ENCODE results near the gene SCUBE2. TPM values are rescaled to one million over a fixed set of nuclear protein-coding genes. Genes with fewer than 3 reads are reported as not detected.
"Not testable (repeated sequence)": the region's sequence is repeated elsewhere in the genome, so short reads cannot be mapped to it uniquely, and the experiment has no call there.

SCUBE2 gene
- total and polyA plus RNA-seq, 2 donors (not counting 1 experiment from before 2014, with no cell fraction given), result not detected

DNA sequence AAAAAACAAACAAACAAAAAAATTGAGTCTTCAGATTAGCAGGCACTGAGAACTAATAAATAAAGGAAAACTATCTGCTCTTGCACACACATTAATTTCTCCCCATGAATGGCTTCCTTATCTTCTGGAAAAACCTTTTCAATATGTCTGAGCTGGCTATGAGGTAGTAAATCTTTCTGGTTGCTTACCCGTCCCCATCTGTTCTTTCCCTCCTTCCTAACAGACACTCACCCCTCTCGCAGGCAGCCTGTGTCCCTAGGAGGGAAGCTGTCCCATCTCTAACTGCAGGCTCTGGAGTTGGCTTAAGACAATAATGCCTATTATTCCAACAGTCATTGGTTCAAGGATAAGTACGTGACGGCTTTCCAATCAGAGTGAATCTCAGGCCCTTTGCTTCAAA, 8.2 kb upstream of the SCUBE2 start:
- 80% methylated on average over 1 of the region's 4 CpGs for WGBS (ENCODE audit: insufficient coverage)
- peaks cover 0 to 10% (median 4%) of the 10 kb centered on the region in 4 experiments for H3K27me3 ChIP-seq (replicated peaks in 1 of 4; ENCODE audit: control extremely low read depth in 1 of 4, control insufficient read depth in 3 of 4, insufficient read depth in 4 of 4, low read length in 3 of 4)
- H3K27ac ChIP-seq (ENCODE audit: low read length in 2 of 2), result no peak overlapping the region
- no peaks in the 10 kb centered on the region for H3K9me3 Mint-ChIP-seq (ENCODE audit: insufficient read depth)
- ChIA-PET POLR2A (no interaction called here), CTCF (no interaction called here)
- no peak overlapping the region for H3K9ac ChIP-seq (ENCODE audit: low read length)
- no peaks in the 10 kb centered on the region for H3K9me3 ChIP-seq (ENCODE audit: control extremely low read depth in 1 of 3, control insufficient read depth in 2 of 3, insufficient read depth in 1 of 3, low read length in 2 of 3)
- no peaks in the 10 kb centered on the region for H3K36me3 ChIP-seq (replicated peaks in 1 of 2; ENCODE audit: control extremely low read depth in 1 of 2, control insufficient read depth in 1 of 2, extremely low read depth in 1 of 2, insufficient read depth in 2 of 2, low read length in 1 of 2)
- no peak for ATAC-seq (ENCODE audit: low read depth)
- no peak overlapping the region for H3K4me2 ChIP-seq (replicated peaks; ENCODE audit: low read depth, low read length, poor library complexity, severe bottlenecking)
- H3K4me1 Mint-ChIP-seq, result no peaks in the 10 kb centered on the region
- H4K20me1 ChIP-seq (ENCODE audit: control insufficient read depth, insufficient read depth, low read length, poor library complexity, severe bottlenecking), result no peaks in the 10 kb centered on the region
- H3K27ac Mint-ChIP-seq, result no peak overlapping the region
- H3K27me3 Mint-ChIP-seq, result peaks cover 47% of the 10 kb centered on the region
- no peaks in the 10 kb centered on the region for H3K79me2 ChIP-seq (ENCODE audit: control insufficient read depth, insufficient read depth, low read length)
- H2AFZ ChIP-seq (ENCODE audit: insufficient read depth, low read depth, low read length, poor library complexity, severe bottlenecking), result no peak overlapping the region
- no peak for DNase-seq
- TF ChIP-seq EZH2 (IDR thresholded peaks at IDR 0.05; ENCODE audit: borderline replicate concordance, insufficient read depth, low read depth, low read length, poor library complexity, severe bottlenecking), result no peak
- TF ChIP-seq CTCF (IDR thresholded peaks at IDR 0.05), result no peak
- H3K4me3 ChIP-seq (ENCODE audit: control extremely low read depth in 1 of 5, extremely low read depth in 1 of 5, insufficient read depth in 1 of 5, low read depth in 2 of 5, low read length in 4 of 5), result no peak overlapping the region
- H3K4me1 ChIP-seq (ENCODE audit: control insufficient read depth in 2 of 2, insufficient read depth in 2 of 2, low read length in 2 of 2), result no peaks in the 10 kb centered on the region
- no peak overlapping the region for H3K4me3 Mint-ChIP-seq
- intact Hi-C loops (cut with micrococcal nuclease), result no loop called here

DNA sequence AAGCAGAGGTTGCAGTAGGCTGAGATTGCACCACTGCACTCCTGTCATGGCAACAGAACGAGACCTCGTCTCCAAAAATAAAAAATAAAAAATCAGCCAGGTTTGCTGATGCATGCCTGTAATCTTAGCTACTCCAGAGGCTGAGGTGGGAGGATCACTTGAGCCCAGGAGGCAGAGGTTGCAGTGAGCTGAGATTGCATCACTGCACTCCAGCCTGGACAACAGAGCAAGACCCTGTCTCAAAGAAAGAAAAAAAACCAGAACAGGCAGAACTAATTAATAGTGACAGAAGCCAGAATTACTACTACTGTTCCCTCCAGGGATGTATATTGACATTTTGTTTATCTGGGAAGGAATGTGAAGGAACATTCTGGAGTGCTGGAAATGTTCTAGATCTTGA, 7.1 kb upstream of the SCUBE2 start:
- H4K20me1 ChIP-seq (ENCODE audit: control insufficient read depth, insufficient read depth, low read length, poor library complexity, severe bottlenecking); POLR2A ChIA-PET; H3K27me3 ChIP-seq (replicated peaks in 1 of 4; ENCODE audit: control extremely low read depth in 1 of 4, control insufficient read depth in 3 of 4, insufficient read depth in 4 of 4, low read length in 3 of 4); CTCF ChIA-PET; H3K4me3 ChIP-seq (ENCODE audit: control extremely low read depth in 1 of 5, extremely low read depth in 1 of 5, insufficient read depth in 1 of 5, low read depth in 2 of 5, low read length in 4 of 5); H3K4me3 Mint-ChIP-seq; H3K9ac ChIP-seq (ENCODE audit: low read length); H3K27ac ChIP-seq (ENCODE audit: low read length in 2 of 2); H2AFZ ChIP-seq (ENCODE audit: insufficient read depth, low read depth, low read length, poor library complexity, severe bottlenecking); H3K79me2 ChIP-seq (ENCODE audit: control insufficient read depth, insufficient read depth, low read length); H3K9me3 Mint-ChIP-seq (ENCODE audit: insufficient read depth); H3K27ac Mint-ChIP-seq; DNase-seq; intact Hi-C loops (cut with micrococcal nuclease); H3K36me3 ChIP-seq (replicated peaks in 1 of 2; ENCODE audit: control extremely low read depth in 1 of 2, control insufficient read depth in 1 of 2, extremely low read depth in 1 of 2, insufficient read depth in 2 of 2, low read length in 1 of 2); H3K4me1 Mint-ChIP-seq; H3K9me3 ChIP-seq (ENCODE audit: control extremely low read depth in 1 of 3, control insufficient read depth in 2 of 3, insufficient read depth in 1 of 3, low read length in 2 of 3); H3K4me1 ChIP-seq (ENCODE audit: control insufficient read depth in 2 of 2, insufficient read depth in 2 of 2, low read length in 2 of 2); H3K4me2 ChIP-seq (replicated peaks; ENCODE audit: low read depth, low read length, poor library complexity, severe bottlenecking); ATAC-seq (ENCODE audit: low read depth): not testable (repeated sequence)
- 100% methylated on average over 2 of the region's 2 CpGs for WGBS (ENCODE audit: insufficient coverage)
- peaks cover 49% of the 10 kb centered on the region for H3K27me3 Mint-ChIP-seq

- H3K9me3 ChIP-seq (ENCODE audit: control extremely low read depth in 1 of 3, control insufficient read depth in 2 of 3, insufficient read depth in 1 of 3, low read length in 2 of 3); POLR2A ChIA-PET; intact Hi-C loops (cut with micrococcal nuclease); H3K4me1 ChIP-seq (ENCODE audit: control insufficient read depth in 2 of 2, insufficient read depth in 2 of 2, low read length in 2 of 2); H3K36me3 ChIP-seq (replicated peaks in 1 of 2; ENCODE audit: control extremely low read depth in 1 of 2, control insufficient read depth in 1 of 2, extremely low read depth in 1 of 2, insufficient read depth in 2 of 2, low read length in 1 of 2); H3K9ac ChIP-seq (ENCODE audit: low read length); H3K9me3 Mint-ChIP-seq (ENCODE audit: insufficient read depth); H3K79me2 ChIP-seq (ENCODE audit: control insufficient read depth, insufficient read depth, low read length); H3K4me3 ChIP-seq (ENCODE audit: control extremely low read depth in 1 of 5, extremely low read depth in 1 of 5, insufficient read depth in 1 of 5, low read depth in 2 of 5, low read length in 4 of 5); H2AFZ ChIP-seq (ENCODE audit: insufficient read depth, low read depth, low read length, poor library complexity, severe bottlenecking); DNase-seq; H3K4me1 Mint-ChIP-seq; ATAC-seq (ENCODE audit: low read depth); H3K4me2 ChIP-seq (replicated peaks; ENCODE audit: low read depth, low read length, poor library complexity, severe bottlenecking); H4K20me1 ChIP-seq (ENCODE audit: control insufficient read depth, insufficient read depth, low read length, poor library complexity, severe bottlenecking); H3K4me3 Mint-ChIP-seq; CTCF ChIA-PET; H3K27ac ChIP-seq (ENCODE audit: low read length in 2 of 2); H3K27ac Mint-ChIP-seq: not testable (repeated sequence)
- WGBS (ENCODE audit: insufficient coverage), result 96% methylated on average over 21 of the region's 23 CpGs
- H3K27me3 ChIP-seq (replicated peaks in 1 of 4; ENCODE audit: control extremely low read depth in 1 of 4, control insufficient read depth in 3 of 4, insufficient read depth in 4 of 4, low read length in 3 of 4), result peaks cover 0 to 14% (median 6%) of the 10 kb centered on the region in 4 experiments
- H3K27me3 Mint-ChIP-seq, result peaks cover 59% of the 10 kb centered on the region
Measured at GRCh38 chr11:9097186-9097943, 6.0 kb upstream of the SCUBE2 start.
